NB4 (cell line): ENCODE results near the gene ANKRD55.
"Not testable (repeated sequence)": the region's sequence is repeated elsewhere in the genome, so short reads cannot be mapped to it uniquely, and the experiment has no call there.

Experiments
- DNase-seq: peaks from one replicate; pipeline ENCODE4 v3.0.0; 2010; ENCODE audit warnings: low read depth
- H3K4me3 ChIP-seq: one replicate; pipeline ENCODE4 v1.5.1; 2011; ENCODE audit warnings: mild to moderate bottlenecking, low read depth, low read length, moderate library complexity
- MAX ChIP-seq: IDR thresholded peaks from 2 replicates; pipeline ENCODE4 v1.6.1; 2011; ENCODE audit warnings: low read depth, low read length
- MYC ChIP-seq: IDR thresholded peaks from 2 replicates; pipeline ENCODE4 v1.6.1; 2011; ENCODE audit warnings: low read depth, low read length
- POLR2A ChIP-seq: IDR thresholded peaks from 2 replicates; pipeline ENCODE4 v1.6.1; 2011; ENCODE audit warnings: mild to moderate bottlenecking; ENCODE audit not compliant: insufficient read length; ENCODE audit errors: extremely low read depth
- TF ChIP-seq, protein P1 (sequence below): IDR thresholded peaks from one replicate; pipeline ENCODE4 v1.5.1; 2012; ENCODE audit warnings: low read depth, low read length

Gene ANKRD55

GRCh38 chr5:56161439-56161823, 71.7 kb downstream of the ANKRD55 start:
- H3K4me3 ChIP-seq: no peak overlapping the region
- DNase-seq: no peak
- TF ChIP-seq, protein P1, sequence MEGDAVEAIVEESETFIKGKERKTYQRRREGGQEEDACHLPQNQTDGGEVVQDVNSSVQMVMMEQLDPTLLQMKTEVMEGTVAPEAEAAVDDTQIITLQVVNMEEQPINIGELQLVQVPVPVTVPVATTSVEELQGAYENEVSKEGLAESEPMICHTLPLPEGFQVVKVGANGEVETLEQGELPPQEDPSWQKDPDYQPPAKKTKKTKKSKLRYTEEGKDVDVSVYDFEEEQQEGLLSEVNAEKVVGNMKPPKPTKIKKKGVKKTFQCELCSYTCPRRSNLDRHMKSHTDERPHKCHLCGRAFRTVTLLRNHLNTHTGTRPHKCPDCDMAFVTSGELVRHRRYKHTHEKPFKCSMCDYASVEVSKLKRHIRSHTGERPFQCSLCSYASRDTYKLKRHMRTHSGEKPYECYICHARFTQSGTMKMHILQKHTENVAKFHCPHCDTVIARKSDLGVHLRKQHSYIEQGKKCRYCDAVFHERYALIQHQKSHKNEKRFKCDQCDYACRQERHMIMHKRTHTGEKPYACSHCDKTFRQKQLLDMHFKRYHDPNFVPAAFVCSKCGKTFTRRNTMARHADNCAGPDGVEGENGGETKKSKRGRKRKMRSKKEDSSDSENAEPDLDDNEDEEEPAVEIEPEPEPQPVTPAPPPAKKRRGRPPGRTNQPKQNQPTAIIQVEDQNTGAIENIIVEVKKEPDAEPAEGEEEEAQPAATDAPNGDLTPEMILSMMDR: no peak

DNA sequence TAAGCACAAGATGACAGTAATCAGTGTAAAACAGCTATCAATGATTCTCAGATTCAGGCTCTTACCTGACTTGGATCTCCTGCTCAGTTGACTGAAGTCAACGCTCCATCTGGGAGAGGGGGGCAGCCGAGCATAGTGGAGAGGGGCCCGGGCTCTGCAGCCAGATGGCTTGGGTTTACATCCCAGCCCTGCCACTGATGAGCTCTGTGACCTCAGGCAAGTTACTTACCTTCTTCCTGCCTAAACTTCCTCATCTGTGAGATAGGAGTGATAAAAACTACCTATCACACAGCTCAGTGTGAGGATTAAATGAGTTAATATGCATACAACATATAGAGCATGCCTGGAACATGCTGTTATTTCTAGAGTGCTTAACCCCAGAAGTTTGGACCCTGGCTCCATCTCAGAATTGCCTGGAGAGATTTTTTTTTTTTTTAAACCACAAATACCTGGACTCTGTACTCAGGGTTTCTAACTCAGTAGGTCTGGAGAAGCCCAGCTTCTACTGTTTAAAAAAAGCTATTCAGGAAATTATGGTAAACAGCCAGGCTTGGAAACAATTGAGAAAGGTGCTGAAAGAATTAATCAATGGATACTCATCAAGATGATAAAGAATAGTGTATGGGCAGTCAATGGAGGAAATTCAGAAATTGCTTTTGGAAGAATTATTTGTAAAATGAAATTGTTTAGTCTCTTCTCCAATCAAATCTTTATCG, 72.2 kb downstream of the ANKRD55 start:
- H3K4me3 ChIP-seq: no peak overlapping the region
- no peak for DNase-seq
- TF ChIP-seq, protein P1: no peak
- TF ChIP-seq MYC (no peak), POLR2A (no peak), MAX (no peak)

- peak; percentile 53 for DNase-seq
- no peak overlapping the region for H3K4me3 ChIP-seq
- TF ChIP-seq MAX (peak; percentile 23; the same call in 1 of the 2 replicates), MYC (peak; percentile 19; the same call in 1 of the 2 replicates), POLR2A (no peak)
- TF ChIP-seq, protein P1: no peak
Observed at GRCh38 chr5:56159521-56159947, 73.6 kb downstream of the ANKRD55 start.

DNA sequence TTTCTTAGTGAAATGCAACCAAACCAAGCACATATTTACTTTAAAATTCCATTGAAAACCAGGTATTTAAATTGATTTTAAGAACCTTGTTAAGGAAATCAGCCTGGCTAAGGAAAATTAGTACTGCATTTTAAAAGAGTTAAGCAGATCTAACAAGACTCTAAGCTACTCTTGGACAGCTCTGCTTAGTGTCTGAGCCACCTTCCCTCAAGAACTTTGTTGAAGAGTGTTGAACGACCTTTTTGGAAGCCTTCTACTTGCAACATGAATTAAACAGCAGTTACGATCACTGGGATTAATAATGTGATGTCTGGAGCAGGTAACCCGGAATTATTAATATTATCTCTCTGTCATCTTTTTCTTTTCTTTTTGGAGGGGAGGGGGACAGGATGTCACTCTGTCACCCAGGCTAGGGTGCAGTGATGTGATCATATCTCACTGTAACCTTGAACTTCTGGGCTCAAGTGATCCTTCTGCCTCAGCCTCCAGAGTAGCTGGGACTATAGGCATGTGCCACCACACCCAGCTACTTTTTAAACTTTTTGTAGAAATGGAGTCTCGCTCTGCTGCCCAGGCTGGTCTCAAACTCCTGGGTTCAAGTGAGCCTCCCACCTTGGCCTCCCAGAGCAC, 74.7 kb downstream of the ANKRD55 start:
- DNase-seq: no peak
- no peak overlapping the region for H3K4me3 ChIP-seq
- TF ChIP-seq, protein P1: no peak
- TF ChIP-seq MAX: no peak
- no peak for TF ChIP-seq POLR2A
- no peak for TF ChIP-seq MYC

GRCh38 chr5:56157191-56157621, 75.9 kb downstream of the ANKRD55 start:
- not testable (repeated sequence) for H3K4me3 ChIP-seq, DNase-seq

- DNase-seq: peak; percentile 43
- not testable (repeated sequence) for H3K4me3 ChIP-seq
- TF ChIP-seq MYC: 0 out of 2 replicates have a peak, but pooled peaks have one; percentile 6
Observed at GRCh38 chr5:56156585-56157190, 76.4 kb downstream of the ANKRD55 start.

- TF ChIP-seq, protein P1: no peak
- TF ChIP-seq POLR2A: no peak
- no peak for TF ChIP-seq MYC
- no peak for TF ChIP-seq MAX
- no peak overlapping the region for H3K4me3 ChIP-seq
- DNase-seq: peak; percentile 47
Observed at GRCh38 chr5:56155992-56156584, 77.0 kb downstream of the ANKRD55 start.
